Aorta (tissue), 5 donors: Measurements from ENCODE around the gene DNAH11. TPM values are rescaled to one million over a fixed set of nuclear protein-coding genes. Genes with fewer than 3 reads are reported as not detected.
"Not testable (repeated sequence)": the region's sequence is repeated elsewhere in the genome, so short reads cannot be mapped to it uniquely, and the experiment has no call there.

ENCODE experiments used
- ATAC-seq: fragments of 200-7000 bp; cut with Tn5 transposase; one replicate; pipeline ENCODE4 v1.9.1; 2022; ENCODE audit warnings: moderate library complexity; ENCODE audit not compliant: low FRiP score
- DNase-seq, 2 donors: peaks; one replicate each; pipeline ENCODE4 v3.0.0-alpha.2; 2020
- H3K27ac ChIP-seq, 2 donors: one replicate each; pipeline ENCODE4 v1.5.1; 2013; ENCODE audit warnings: low read length in 2 of 2, mild to moderate bottlenecking in 2 of 2, moderate library complexity in 2 of 2, control low read depth in 1 of 2, inconsistent platforms in 1 of 2, low read depth in 1 of 2
- H3K27me3 ChIP-seq, 2 donors: one replicate each; pipeline ENCODE4 v1.6.1; 2013; ENCODE audit warnings: control low read depth in 1 of 2, low read length in 1 of 2, mild to moderate bottlenecking in 1 of 2, moderate library complexity in 1 of 2; ENCODE audit not compliant: insufficient read depth in 2 of 2, control insufficient read depth in 1 of 2
- H3K36me3 ChIP-seq, 2 donors: one replicate each; pipeline ENCODE4 v1.6.1; 2013; ENCODE audit warnings: control low read depth in 1 of 2, low read length in 1 of 2, mild to moderate bottlenecking in 1 of 2; ENCODE audit not compliant: insufficient read depth in 2 of 2, control insufficient read depth in 1 of 2
- H3K4me1 ChIP-seq, 2 donors: one replicate each; pipeline ENCODE4 v1.6.1; 2013; ENCODE audit warnings: low read length in 2 of 2, control low read depth in 1 of 2, mild to moderate bottlenecking in 1 of 2, moderate library complexity in 1 of 2; ENCODE audit not compliant: insufficient read depth in 2 of 2, control insufficient read depth in 1 of 2
- H3K4me3 ChIP-seq, 2 donors: one replicate each; pipeline ENCODE4 v1.5.1; 2013; ENCODE audit warnings: low read length in 2 of 2, control low read depth in 1 of 2, mild to moderate bottlenecking in 1 of 2
- H3K9me3 ChIP-seq: one replicate; pipeline ENCODE4 v1.6.1; 2013; ENCODE audit warnings: mild to moderate bottlenecking, low read length; ENCODE audit not compliant: control insufficient read depth
- WGBS, 2 donors: extraction: QIAGEN DNeasy Blood & Tissue Kit; methylation state at CpG; one replicate each; pipeline ENCODE4 v1.1.7; 2013; 5-methylcytosine and 5-hydroxymethylcytosine counted together
- intact Hi-C, 2 donors: fragments of 100-400 bp; cut with DNase I; formaldehyde crosslinking; loops; one replicate each; pipeline versions ENCODE4 v1.14.2 to v1.15.0; 2022
- polyA plus RNA-seq, 2 donors: library from polyadenylated mRNA; stranded (reverse); fragments of 200-250 nt; gene quantifications; one replicate each; pipeline ENCODE4 v1.2.3, GENCODE V29; 2013
- total RNA-seq, 2 donors: library from RNA; stranded (reverse); fragmentation: NEBNext Ultra II Directional; extraction: Animal tissue kit (Norgen Biotek cat#: 25700); gene quantifications; one replicate each; pipeline ENCODE4 v1.2.1, GENCODE V29; 2021
- donor health status: healthy with polysubstance abuse.
- donor health status: Bipolar disorder and iron deficiency.
- donor health status: DM: no; HTN: no; CAD: no.
- donor health status: DM: no; HTN: no; CAD: no.
- donor health status: DM: yes; HTN: yes; CAD: no.

Gene DNAH11
- total and polyA plus RNA-seq, 4 donors, result 2.5 to 3.3 (median 2.6) TPM; not detected in 1

DNA sequence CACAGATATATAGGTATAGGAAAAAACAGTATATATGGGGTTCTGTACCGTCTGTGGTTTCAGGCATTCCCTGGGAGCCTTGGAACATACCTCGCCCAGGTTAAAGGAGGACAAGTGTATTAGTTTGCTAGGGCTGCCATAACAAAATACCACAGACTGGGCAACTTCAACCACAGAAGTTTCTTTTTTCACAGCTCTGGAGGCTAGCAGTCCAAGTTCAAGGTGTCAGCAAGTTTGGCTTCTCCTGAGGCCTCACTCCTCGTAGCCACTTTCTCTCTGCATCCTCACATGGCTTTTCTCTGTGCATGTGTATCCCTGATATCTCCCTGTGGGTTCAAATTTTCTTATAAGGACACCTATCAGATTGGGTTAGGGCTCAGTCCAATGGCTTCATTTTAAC is 189.1 kb downstream of the DNAH11 start:
- H3K4me1 ChIP-seq, result peaks cover 0 to 3% of the 10 kb centered on the region in 2 donors
- no peaks in the 10 kb centered on the region for H3K27me3 ChIP-seq
- no peaks in the 10 kb centered on the region for H3K9me3 ChIP-seq
- intact Hi-C loops, result no loop called here
- ATAC-seq (no peak), DNase-seq (no peak)
- H3K36me3 ChIP-seq, result no peaks in the 10 kb centered on the region
- WGBS, 2 donors, result 77 to 82% methylated on average over 3 of the region's 3 CpGs
- no peak overlapping the region for H3K27ac ChIP-seq
- no peak overlapping the region for H3K4me3 ChIP-seq

DNA sequence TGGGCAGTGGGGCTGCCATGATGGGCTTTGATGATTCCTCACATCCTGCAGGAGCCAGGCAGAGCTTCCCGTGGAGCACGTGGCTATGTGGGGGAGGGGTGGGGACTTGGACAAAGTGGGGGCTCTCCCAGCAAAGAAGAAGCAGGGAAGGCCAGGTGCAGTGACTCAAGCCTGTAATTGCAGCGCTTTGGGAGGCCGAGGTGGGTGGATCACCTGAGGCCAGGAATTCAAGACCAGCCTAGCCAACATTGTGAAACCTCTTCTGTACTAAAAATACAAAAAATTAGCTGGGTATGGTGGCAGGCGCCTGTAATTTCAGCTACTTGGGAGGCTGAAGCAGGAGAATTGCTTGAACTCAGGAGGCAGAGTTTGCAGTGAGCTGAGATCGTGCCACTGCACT is 190.1 kb downstream of the DNAH11 start:
- H3K27ac ChIP-seq, ATAC-seq, H3K4me3 ChIP-seq, H3K36me3 ChIP-seq, intact Hi-C loops, DNase-seq, H3K4me1 ChIP-seq, H3K27me3 ChIP-seq, H3K9me3 ChIP-seq: not testable (repeated sequence)
- WGBS, 2 donors, result 76 to 82% methylated on average over 6 of the region's 6 CpGs

DNA sequence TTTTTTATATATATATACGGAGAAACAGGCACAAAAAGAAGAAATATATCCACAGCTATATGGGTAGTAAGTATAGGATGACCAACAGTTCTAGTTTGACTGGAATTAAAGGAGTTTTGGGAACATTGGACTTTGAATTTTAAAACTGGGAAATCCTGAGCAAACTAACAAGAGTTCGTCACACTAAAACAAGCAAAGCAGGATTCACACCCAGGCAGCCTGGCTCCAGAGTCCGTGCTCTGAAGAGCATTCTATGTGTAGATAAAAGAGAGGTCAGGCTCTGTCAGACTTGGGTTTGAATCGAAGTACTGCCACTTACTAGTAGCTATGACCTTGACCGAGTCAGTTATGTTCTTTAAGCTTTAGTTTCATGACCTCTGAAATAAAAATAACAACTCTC is 191.0 kb downstream of the DNAH11 start:
- no peak overlapping the region for H3K4me3 ChIP-seq
- H3K36me3 ChIP-seq, result no peaks in the 10 kb centered on the region
- no peak for ATAC-seq
- intact Hi-C loops, result no loop called here
- H3K4me1 ChIP-seq, result peaks cover 0 to 3% of the 10 kb centered on the region in 2 donors
- H3K9me3 ChIP-seq, result no peaks in the 10 kb centered on the region
- H3K27me3 ChIP-seq, result no peaks in the 10 kb centered on the region
- 75 to 76% methylated on average over 5 of the region's 5 CpGs for WGBS, 2 donors
- no peak for DNase-seq
- H3K27ac ChIP-seq, result no peak overlapping the region

DNA sequence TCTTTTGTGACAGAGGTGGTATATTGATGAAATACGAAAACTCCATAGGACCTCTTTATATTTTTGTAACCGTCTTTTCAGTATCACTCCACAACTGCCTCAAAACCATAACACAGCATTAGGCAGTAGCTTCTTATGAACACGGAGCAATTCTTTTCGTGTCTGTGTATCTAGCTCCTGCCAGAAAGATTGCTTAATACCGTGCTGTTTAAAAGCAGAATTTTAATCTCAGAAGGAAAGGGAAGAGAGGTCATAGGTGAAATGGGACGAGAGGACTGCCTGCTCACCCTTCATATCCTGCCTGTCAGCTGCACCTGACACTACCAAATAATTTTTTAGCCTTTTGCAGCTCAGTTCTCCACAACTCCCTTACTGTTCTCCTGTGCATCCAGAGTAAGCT is 200.7 kb downstream of the DNAH11 start:
- intact Hi-C loops, result no loop called here
- H3K27ac ChIP-seq, result no peak overlapping the region
- ATAC-seq (no peak), DNase-seq (no peak)
- no peaks in the 10 kb centered on the region for H3K9me3 ChIP-seq
- no peaks in the 10 kb centered on the region for H3K4me1 ChIP-seq
- no peak overlapping the region for H3K4me3 ChIP-seq
- WGBS, 2 donors, result 55 to 60% methylated on average over 6 of the region's 6 CpGs
- no peaks in the 10 kb centered on the region for H3K36me3 ChIP-seq
- H3K27me3 ChIP-seq, result no peaks in the 10 kb centered on the region

DNA sequence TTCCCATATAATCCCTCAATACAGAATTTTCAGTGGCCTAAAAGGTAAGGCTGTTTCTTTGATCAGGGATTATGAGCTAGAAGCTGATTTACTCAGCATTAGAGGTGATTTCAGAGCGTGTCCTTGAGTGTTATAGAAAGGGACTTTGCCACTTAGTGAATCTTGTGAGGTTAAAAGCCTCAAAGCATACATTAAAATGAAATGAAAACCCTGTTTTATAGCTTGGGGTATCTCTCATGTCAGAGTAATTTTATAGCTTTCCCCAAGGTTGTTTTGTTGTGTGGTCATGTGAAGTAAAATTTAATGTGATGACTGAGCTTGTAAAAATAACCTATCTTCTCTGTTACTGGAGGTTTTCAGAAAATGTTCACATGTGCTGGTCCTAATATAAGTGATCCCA is 204.1 kb downstream of the DNAH11 start:
- no peaks in the 10 kb centered on the region for H3K9me3 ChIP-seq
- no peak overlapping the region for H3K27ac ChIP-seq
- intact Hi-C loops, result no loop called here
- WGBS, 2 donors, result 83 to 89% methylated on average over 1 of the region's 1 CpG
- no peaks in the 10 kb centered on the region for H3K4me1 ChIP-seq
- DNase-seq, result no peak
- no peaks in the 10 kb centered on the region for H3K36me3 ChIP-seq
- no peak for ATAC-seq
- H3K4me3 ChIP-seq, result no peak overlapping the region
- H3K27me3 ChIP-seq, result no peaks in the 10 kb centered on the region

DNA sequence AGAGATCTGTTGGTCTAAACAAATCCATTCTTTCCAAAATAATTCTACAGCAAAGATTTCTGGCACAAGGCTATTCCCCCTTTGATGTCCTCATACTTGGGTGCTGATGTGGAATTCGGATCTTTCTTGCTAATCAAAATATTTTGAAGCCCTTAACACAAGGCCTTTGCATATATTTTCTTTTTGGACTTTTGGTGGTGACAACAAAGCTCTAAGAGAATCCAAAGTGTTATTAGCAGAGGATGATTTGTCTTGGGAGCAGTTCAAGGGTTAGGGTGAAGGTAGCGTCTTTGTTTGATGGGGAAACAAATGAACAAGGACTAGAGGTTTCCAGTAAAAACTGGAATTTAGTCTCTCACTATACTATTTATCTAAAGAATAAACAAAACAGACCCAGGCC is 205.0 kb downstream of the DNAH11 start:
- intact Hi-C loops, result no loop called here
- no peak for DNase-seq
- H3K27me3 ChIP-seq, result no peaks in the 10 kb centered on the region
- H3K4me1 ChIP-seq, result no peaks in the 10 kb centered on the region
- ATAC-seq, result no peak
- WGBS, 2 donors, result 29 to 34% methylated on average over 2 of the region's 2 CpGs
- H3K36me3 ChIP-seq, result no peaks in the 10 kb centered on the region
- H3K9me3 ChIP-seq, result no peaks in the 10 kb centered on the region
- H3K27ac ChIP-seq, result no peak overlapping the region
- no peak overlapping the region for H3K4me3 ChIP-seq

DNA sequence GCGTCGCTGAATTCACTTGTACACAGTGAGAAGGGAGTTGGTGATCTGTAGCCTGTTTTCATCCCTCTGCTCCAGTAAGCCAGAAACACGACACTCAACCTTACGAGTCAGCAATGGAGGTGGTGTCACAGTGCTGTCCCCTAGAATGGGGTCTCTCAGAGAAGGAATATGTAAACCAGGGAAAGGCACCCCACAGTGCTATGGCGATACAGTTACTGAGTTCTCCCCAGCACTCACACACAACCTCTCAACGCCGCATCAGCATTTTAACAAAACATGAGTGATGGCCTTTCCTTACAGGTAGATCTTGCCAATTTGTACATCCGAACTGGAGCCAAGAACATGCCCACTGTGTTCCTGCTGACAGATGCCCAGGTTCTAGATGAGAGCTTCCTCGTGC is 206.5 kb downstream of the DNAH11 start:
- H3K27me3 ChIP-seq, result no peaks in the 10 kb centered on the region
- DNase-seq (no peak), ATAC-seq (no peak)
- H3K27ac ChIP-seq, result no peak overlapping the region
- intact Hi-C loops, result no loop called here
- no peaks in the 10 kb centered on the region for H3K9me3 ChIP-seq
- H3K4me3 ChIP-seq, result no peak overlapping the region
- no peaks in the 10 kb centered on the region for H3K36me3 ChIP-seq
- H3K4me1 ChIP-seq, result no peaks in the 10 kb centered on the region
- 76 to 81% methylated on average over 9 of the region's 9 CpGs for WGBS, 2 donors

DNA sequence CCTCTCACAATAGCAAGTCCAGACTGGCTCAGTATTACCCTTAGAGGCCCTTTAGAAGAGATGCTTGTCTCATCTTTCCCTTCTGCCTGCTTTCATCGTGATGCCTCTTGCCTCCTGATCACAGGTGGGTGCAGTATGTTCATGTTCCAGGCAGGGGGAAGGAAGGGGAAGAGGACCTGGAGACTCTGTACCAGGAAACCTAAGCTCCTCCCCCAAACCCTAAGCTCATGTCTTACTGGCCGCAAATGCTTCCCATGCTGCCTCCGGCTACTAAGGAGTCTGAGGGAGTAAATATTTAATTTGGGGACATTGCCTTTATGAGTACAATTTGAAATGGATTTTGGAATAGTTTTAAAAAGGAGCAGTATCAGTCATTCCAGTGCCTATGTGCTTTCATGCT is 210.2 kb downstream of the DNAH11 start:
- H3K9me3 ChIP-seq, result no peaks in the 10 kb centered on the region
- H3K4me1 ChIP-seq, result no peaks in the 10 kb centered on the region
- ATAC-seq (no peak), DNase-seq (no peak)
- H3K4me3 ChIP-seq, result no peak overlapping the region
- H3K27me3 ChIP-seq, result no peaks in the 10 kb centered on the region
- intact Hi-C loops, result no loop called here
- no peak overlapping the region for H3K27ac ChIP-seq
- WGBS, 2 donors, result 68 to 75% methylated on average over 3 of the region's 3 CpGs
- H3K36me3 ChIP-seq, result no peaks in the 10 kb centered on the region

DNA sequence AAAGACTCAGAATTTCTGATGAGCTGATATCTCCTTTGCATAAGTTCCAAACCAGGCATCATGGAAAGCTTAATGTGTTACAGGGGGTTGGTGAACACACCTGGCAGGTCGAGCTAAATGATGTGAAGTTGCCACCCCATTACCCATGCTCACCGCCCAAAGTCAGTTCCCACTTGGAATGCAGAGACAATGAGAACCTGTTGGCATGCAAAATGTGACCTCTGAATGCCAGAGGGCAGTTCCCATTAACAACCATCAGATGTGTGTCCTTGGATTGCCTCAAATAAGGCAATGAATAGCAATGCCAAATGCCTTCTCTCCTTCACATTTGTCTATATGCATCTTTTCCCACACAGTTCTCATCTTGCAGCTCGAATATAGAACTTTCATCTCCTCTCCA is 212.1 kb downstream of the DNAH11 start:
- no peak for ATAC-seq

More for the DNA sequence above, 212.1 kb downstream of the DNAH11 start:
- intact Hi-C loops, result no loop called here
- no peaks in the 10 kb centered on the region for H3K9me3 ChIP-seq
- H3K4me1 ChIP-seq, result no peaks in the 10 kb centered on the region
- H3K36me3 ChIP-seq, result no peaks in the 10 kb centered on the region
- 48 to 50% methylated on average over 3 of the region's 3 CpGs for WGBS, 2 donors
- DNase-seq, result no peak
- no peaks in the 10 kb centered on the region for H3K27me3 ChIP-seq
- no peak overlapping the region for H3K4me3 ChIP-seq
- no peak overlapping the region for H3K27ac ChIP-seq
